Duodenal mucosa (tissue), 2 donors: ENCODE data around the gene PDK2.
A peak's percentile ranks its signal among the peaks of the same experiment; 100 is the strongest.

Experiments
- H3K27ac ChIP-seq: one replicate; pipeline ENCODE4 v1.7.0; 2013; ENCODE audit warnings: low read depth, low read length
- H3K27me3 ChIP-seq, 2 donors: one replicate each; pipeline ENCODE4 v1.7.0; 2013; ENCODE audit warnings: low read length in 2 of 2, control low read depth in 1 of 2; ENCODE audit not compliant: insufficient read depth in 2 of 2, control insufficient read depth in 1 of 2
- H3K36me3 ChIP-seq, 2 donors: one replicate each; pipeline ENCODE4 v1.7.0; 2013; ENCODE audit warnings: low read length in 2 of 2, control low read depth in 1 of 2; ENCODE audit not compliant: insufficient read depth in 2 of 2, control insufficient read depth in 1 of 2
- H3K4me1 ChIP-seq, 2 donors: one replicate each; pipeline ENCODE4 v1.7.0; 2013; ENCODE audit warnings: low read length in 2 of 2, control low read depth in 1 of 2; ENCODE audit not compliant: insufficient read depth in 2 of 2, control insufficient read depth in 1 of 2
- H3K4me3 ChIP-seq, 2 donors: one replicate each; pipeline ENCODE4 v1.7.0; 2013; ENCODE audit warnings: low read length in 2 of 2, low read depth in 1 of 2
- H3K9ac ChIP-seq, 2 donors: one replicate each; pipeline ENCODE4 v1.7.0; 2013; ENCODE audit warnings: low read length in 2 of 2, low read depth in 1 of 2
- H3K9me3 ChIP-seq, 2 donors: one replicate each; pipeline ENCODE4 v1.7.0; 2013; ENCODE audit warnings: low read length in 2 of 2, control low read depth in 1 of 2; ENCODE audit not compliant: control insufficient read depth in 1 of 2

The PDK2 gene

DNA sequence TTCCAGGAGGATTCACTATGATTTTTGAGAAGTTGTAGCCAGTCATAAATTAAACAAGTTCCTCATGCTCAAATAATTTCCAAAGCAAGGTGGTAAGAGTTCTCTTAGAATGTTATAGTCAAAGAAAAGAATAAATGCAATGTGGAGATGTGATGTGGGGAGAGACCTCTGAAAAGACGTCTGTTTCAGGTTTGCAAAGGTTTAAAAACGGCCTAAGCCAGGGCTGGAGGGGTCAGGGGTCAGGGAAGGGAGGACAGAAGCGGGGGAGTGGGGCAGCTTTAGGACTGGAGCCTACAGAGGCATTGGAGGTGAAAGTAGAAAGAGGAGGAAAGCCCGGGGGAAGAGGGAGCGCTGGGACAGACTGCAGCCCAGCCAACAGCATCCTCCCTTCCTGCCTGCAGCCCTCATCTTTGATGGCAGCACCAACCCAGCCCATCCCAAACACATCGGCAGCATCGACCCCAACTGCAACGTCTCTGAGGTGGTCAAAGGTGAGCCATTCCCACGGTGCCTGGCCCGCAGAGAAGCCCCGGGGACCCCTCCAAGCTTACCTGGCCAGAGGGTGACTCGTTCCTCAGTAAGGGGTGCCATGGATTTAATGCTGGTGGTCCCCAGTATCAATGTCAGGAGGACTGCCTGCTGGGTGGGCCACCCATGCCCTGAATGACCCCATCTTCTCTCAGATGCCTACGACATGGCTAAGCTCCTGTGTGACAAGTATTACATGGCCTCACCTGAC lies 11.4 kb downstream of the PDK2 start:
- H3K4me3 ChIP-seq = no peak overlapping the region
- H3K9ac ChIP-seq = no peak overlapping the region
- H3K27me3 ChIP-seq = no peaks in the 10 kb centered on the region
- peaks cover 34 to 60% of the 10 kb centered on the region in 2 donors for H3K36me3 ChIP-seq
- peaks cover 18 to 21% of the 10 kb centered on the region in 2 donors for H3K4me1 ChIP-seq
- H3K9me3 ChIP-seq = no peaks in the 10 kb centered on the region
- H3K27ac ChIP-seq = no peak overlapping the region

DNA sequence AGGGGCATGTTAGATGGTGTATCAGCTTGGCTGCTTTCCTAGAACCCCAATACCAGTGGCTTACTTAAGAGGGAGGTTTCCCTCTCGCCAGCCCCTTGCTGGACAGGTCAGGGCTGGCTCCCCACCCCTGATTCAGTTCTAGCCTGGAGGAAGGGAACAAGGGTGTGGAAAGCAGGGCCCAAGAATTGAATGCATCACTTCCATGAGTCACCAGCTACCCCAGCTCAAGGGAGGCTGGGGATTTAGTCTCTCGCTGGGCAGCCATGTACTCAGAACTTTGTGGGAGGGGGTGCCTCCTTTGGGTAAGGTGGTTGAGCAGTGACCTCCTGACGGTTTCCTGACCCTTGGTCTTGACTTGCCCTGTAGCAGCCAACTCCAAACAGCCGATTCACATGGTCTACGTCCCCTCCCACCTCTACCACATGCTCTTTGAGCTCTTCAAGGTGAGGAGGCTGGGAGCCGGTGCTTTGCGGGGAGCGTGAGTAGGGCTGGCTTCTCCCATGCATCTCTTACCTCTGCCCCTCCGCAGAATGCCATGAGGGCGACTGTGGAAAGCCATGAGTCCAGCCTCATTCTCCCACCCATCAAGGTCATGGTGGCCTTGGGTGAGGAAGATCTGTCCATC lies 12.8 kb downstream of the PDK2 start:
- Histone ChIP-seq H3K27me3 (no peaks in the 10 kb centered on the region), H3K9ac (no peak overlapping the region), H3K9me3 (no peaks in the 10 kb centered on the region), H3K4me3 (no peak overlapping the region), H3K36me3 (peaks cover 34 to 60% of the 10 kb centered on the region in 2 donors), H3K27ac (no peak overlapping the region), H3K4me1 (peaks cover 19 to 22% of the 10 kb centered on the region in 2 donors)

- H3K9me3 ChIP-seq = no peaks in the 10 kb centered on the region
- H3K4me3 ChIP-seq = no peak overlapping the region
- peaks cover 34 to 56% of the 10 kb centered on the region in 2 donors for H3K36me3 ChIP-seq
- H3K9ac ChIP-seq = no peak overlapping the region
- peaks cover 18 to 24% of the 10 kb centered on the region in 2 donors for H3K4me1 ChIP-seq
- H3K27me3 ChIP-seq = no peaks in the 10 kb centered on the region
- no peak overlapping the region for H3K27ac ChIP-seq
These were observed 13.4 kb downstream of the PDK2 start for GRCh38 chr17:50108556-50108955.

- Histone ChIP-seq H3K9ac (no peak overlapping the region), H3K4me3 (no peak overlapping the region), H3K27ac (no peak overlapping the region), H3K27me3 (no peaks in the 10 kb centered on the region), H3K4me1 (peaks cover 18 to 26% of the 10 kb centered on the region in 2 donors), H3K36me3 (peaks cover 34 to 55% of the 10 kb centered on the region in 2 donors), H3K9me3 (no peaks in the 10 kb centered on the region)
These were observed 14.1 kb downstream of the PDK2 start for GRCh38 chr17:50109207-50109606.

DNA sequence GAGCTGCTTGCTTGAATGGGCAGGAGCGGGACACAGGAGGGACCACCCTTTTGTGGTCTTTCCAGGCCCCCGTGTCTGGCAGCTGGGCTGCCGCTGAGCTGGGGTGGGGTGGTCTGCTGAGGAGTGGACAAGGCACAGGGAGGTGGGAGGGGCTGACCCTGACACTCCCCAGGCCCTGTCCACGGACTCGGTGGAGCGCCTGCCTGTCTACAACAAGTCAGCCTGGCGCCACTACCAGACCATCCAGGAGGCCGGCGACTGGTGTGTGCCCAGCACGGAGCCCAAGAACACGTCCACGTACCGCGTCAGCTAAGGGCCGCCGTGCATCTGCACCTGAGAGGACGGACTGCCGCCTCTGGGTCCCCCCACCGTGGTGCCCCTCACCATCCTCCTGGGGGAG lies 14.6 kb downstream of the PDK2 start:
- no peak overlapping the region for H3K4me3 ChIP-seq
- no peaks in the 10 kb centered on the region for H3K9me3 ChIP-seq
- H3K27ac ChIP-seq = no peak overlapping the region
- H3K4me1 ChIP-seq = peaks cover 18 to 32% of the 10 kb centered on the region in 2 donors
- no peaks in the 10 kb centered on the region for H3K27me3 ChIP-seq
- H3K36me3 ChIP-seq = peaks cover 34 to 55% of the 10 kb centered on the region in 2 donors
- H3K9ac ChIP-seq = no peak overlapping the region

GRCh38 chr17:50110591-50111349 lies 15.6 kb downstream of the PDK2 start:
- peaks cover 28 to 48% of the 10 kb centered on the region in 2 donors for H3K36me3 ChIP-seq
- peaks cover 6 to 7% of the 10 kb centered on the region in 2 donors for H3K27me3 ChIP-seq
- H3K9ac ChIP-seq = peak overlapping the region in 1 of 2 donors; percentile 35
- no peak overlapping the region for H3K4me3 ChIP-seq
- peaks cover 18 to 33% of the 10 kb centered on the region in 2 donors for H3K4me1 ChIP-seq
- no peaks in the 10 kb centered on the region for H3K9me3 ChIP-seq
- peak overlapping the region; percentile 68 for H3K27ac ChIP-seq

DNA sequence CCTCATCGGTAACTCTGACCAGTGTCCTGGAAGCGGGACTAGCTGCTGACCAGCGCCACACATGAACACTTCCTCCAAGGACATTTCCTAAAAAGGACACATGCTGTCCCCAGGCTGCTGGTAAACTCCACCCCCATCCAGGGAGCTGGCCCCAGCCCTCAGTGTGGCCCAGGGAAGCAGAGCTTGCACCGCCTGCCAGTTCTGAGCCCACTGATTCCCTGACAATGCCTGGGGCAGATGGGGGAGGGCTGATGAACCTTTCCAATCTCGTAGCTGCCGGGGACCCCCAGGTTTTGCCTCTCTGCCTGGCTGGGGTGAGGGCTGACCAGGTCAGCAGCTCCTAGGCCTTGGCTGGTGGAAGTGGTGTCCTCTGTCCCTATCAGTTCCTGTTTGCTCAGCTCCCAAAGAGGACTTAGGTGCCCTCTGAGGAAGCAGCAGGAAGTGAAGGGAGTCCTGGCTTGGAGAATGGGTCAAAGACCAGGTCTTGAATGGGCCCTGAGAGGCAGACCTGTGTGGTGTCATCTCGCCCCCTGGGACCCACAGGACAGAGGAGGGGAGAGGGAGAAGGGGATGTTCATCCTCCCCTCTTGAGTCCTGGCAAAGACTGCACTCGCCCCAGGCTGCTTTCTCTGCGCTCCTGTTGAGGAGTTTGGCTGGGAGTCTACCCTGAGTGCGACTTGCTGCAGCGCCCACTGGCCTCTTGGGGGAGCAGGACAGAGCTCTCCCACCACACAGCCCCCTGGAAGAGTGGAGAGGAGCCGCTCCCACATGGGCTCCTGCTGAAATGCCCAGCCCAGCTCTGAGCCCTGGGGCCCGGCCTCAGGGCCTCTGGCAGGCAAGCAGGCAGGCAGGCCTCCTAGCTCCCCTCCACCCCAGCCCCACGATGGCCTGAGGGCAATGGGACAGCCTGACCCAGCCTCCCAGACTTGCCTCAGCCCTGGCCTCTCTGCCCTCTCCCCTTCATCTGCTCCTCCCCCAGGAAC lies 16.8 kb downstream of the PDK2 start:
- Histone ChIP-seq H3K9ac (peak overlapping the region in 1 of 2 donors; percentile 35), H3K27ac (peak overlapping the region; percentile 51), H3K4me3 (no peak overlapping the region), H3K9me3 (no peaks in the 10 kb centered on the region), H3K36me3 (peaks cover 22 to 37% of the 10 kb centered on the region in 2 donors), H3K27me3 (peaks cover 9 to 10% of the 10 kb centered on the region in 2 donors), H3K4me1 (peaks cover 20 to 38% of the 10 kb centered on the region in 2 donors)

DNA sequence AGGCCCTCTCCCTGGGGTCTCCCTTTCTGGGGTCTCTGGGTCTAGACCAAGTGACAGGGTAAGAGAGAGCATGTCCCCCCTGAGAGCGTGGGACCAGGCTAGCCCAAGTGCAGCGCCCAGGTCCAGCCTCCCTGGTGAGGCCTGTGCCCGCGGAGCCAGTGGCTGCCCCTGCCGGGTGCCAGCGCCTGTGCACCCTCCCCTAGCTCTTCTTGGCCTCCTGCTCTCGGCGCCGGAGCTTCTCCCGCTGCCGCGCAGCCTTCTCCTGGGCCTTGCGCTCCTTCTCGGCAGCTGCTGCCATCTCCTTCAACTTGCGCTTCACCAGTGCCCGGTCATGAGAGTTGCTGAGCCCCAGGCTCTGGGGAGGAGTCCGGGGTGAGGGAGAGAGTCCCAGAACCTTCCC lies 17.5 kb downstream of the PDK2 start:
- Histone ChIP-seq H3K4me3 (no peak overlapping the region), H3K27ac (no peak overlapping the region), H3K9me3 (no peaks in the 10 kb centered on the region), H3K36me3 (peaks cover 18 to 31% of the 10 kb centered on the region in 2 donors), H3K4me1 (peaks cover 22 to 40% of the 10 kb centered on the region in 2 donors), H3K9ac (no peak overlapping the region), H3K27me3 (peaks cover 9 to 10% of the 10 kb centered on the region in 2 donors)

- Histone ChIP-seq H3K9me3 (no peaks in the 10 kb centered on the region), H3K36me3 (peaks cover 11 to 21% of the 10 kb centered on the region in 2 donors), H3K9ac (no peak overlapping the region), H3K27ac (no peak overlapping the region), H3K4me1 (peaks cover 22 to 40% of the 10 kb centered on the region in 2 donors), H3K4me3 (no peak overlapping the region), H3K27me3 (peaks cover 9 to 10% of the 10 kb centered on the region in 2 donors)
These were observed 18.6 kb downstream of the PDK2 start for GRCh38 chr17:50113624-50114320.
